GM19372 (cell line): ENCODE results near the gene ATP1A3.
"Not testable (repeated sequence)": the region's sequence is repeated elsewhere in the genome, so short reads cannot be mapped to it uniquely, and the experiment has no call there.

ENCODE experiments used
- ATAC-seq: cut with Tn5 transposase; IDR thresholded peaks from one replicate; pipeline ENCODE4 v1.9.1; 2021; ENCODE audit warnings: mild to moderate bottlenecking, low read depth, moderate library complexity; ENCODE audit not compliant: unreplicated experiment

Gene ATP1A3

DNA sequence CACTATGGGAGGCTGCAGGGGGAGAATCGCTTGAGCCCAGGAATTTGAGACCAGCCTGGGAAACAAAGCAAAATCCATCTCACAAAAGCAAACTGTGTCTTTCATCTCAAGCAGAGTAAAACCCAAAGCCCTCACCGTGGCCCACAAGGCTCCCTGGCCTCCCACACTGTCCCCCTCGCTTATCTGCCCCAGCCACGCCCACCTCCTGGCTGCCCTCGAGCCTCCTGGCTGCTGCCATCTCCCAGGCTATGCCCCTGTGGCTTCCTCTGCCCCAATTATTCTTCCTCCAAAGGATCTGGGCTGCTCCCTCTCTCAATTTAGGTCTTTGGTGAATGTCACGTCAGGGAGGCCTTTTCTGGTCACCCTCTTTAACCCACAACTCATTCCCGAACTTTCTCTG lies 38.5 kb downstream of the ATP1A3 start:
- ATAC-seq, result no peak

GRCh38 chr19:41951686-41952172 lies 42.3 kb downstream of the ATP1A3 start:
- no peak for ATAC-seq

DNA sequence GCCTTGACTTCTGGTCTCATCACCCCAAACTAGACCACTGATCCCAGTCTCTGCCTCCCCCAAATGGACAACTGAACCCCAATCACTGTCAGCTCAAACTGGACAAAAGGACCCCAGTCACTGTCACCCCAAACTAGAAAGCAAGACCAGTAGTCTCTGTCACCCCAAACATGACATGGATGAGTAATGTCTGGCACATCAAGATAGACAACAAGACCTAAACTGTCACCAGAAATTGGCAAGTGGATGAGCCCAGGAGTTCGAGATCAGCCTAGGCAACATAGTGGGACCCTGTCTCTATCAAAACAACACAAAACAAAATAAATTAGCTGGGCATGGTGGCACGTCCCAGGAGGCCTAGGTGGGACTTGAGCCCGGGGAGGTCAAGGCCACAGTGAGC lies 46.9 kb downstream of the ATP1A3 start:
- no peak for ATAC-seq

- peak; percentile 84 for ATAC-seq
Measured at GRCh38 chr19:41945135-41945766, 48.8 kb downstream of the ATP1A3 start.

DNA sequence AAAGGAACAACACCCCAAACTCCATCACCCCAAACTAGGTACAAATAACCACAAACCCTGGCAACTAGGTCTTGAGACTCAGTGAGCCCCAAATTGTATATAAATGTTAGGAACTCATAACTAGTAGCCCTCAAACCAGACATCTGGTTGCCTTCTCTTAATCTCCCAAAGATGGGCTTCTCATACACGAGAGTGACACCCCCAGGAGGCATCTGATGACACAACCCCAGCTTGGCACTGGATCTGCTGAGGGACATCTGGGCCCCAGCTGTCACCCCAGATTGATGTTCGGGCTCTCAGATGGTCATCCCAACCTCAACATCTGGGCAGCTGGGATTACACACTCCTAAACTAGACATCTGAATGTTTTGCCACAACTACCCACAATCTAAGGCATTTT lies 49.7 kb downstream of the ATP1A3 start:
- no peak for ATAC-seq

GRCh38 chr19:41941410-41942202 lies 52.4 kb downstream of the ATP1A3 start:
- ATAC-seq, result no peak

DNA sequence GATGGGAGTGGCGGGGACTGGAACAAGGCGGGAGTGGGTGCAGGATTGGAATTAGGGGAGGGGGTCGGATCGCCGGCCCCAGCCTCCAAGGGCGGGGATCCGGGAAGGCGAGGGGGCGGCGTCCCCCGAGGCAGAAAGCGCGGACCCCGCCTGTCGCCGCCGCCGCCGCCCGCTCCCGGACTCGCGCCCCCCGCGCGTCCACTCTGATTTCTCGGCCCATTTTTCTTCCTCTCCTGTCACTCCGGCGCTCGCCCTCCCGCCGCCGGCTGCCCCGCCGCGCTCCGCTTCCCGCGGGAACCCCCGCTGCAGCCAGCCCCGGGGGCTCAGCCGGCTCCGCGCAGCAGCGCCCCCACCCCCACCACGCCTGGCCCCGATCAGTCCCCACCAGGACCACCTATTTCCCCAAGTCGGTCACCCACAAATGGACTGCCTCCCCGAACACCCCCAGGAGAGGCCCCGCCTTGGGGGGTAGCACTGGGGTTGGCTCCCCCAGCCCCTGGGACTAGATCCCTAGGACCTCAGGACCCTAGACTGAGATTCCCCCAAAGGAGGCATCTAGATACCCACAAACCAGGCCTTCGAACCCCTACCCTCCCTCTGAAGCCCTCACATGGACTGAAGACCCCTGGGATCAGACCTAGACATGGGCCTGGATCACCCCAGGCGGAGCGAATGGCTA lies 53.2 kb downstream of the ATP1A3 start:
- no peak for ATAC-seq

- ATAC-seq, result no peak
Measured at GRCh38 chr19:41939861-41940730, 53.9 kb downstream of the ATP1A3 start.

DNA sequence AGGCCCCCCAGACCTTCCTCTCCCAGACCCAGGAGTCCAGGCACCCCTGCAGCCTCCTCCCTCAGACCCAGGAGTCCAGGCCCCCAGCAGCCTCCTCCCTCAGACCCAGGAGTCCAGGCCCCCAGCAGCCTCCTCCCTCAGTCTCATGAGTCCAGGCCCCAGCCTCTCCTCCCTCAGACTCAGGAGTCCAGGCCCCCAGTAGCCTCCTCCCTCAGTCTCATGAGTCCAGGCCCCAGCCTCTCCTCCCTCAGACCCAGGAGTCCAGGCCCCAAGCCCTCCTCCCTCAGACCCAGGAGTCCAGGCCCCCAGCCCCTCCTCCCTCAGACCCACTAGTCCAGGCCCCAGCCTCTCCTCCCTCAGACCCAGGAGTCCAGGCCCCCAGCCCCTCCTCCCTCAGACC lies 54.8 kb downstream of the ATP1A3 start:
- not testable (repeated sequence) for ATAC-seq

- no peak for ATAC-seq
Measured at GRCh38 chr19:41937525-41938468, 56.2 kb downstream of the ATP1A3 start.

- ATAC-seq, result no peak
Measured at GRCh38 chr19:41936961-41937360, 57.1 kb downstream of the ATP1A3 start.

DNA sequence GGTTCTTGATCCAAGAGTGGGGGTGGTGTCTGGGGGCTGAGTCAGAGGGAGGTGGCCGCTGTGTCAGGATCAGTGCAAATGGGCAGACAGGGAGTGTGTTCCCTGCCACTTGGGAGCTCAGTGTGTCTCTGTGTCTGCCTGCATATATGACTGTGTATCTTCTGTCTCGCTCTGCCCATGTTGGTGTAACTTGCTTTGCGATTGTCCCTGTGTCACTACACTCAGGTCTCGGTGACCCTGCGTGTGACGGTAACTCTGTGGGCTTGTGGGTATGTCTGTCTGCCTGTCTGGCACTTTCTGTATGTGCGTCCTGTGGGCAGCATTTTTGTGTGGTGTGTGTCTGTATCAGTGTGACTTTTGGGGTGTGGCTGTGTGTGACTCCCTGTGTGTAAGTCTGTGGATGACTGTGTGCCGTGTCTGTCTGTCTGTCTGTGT lies 57.6 kb downstream of the ATP1A3 start:
- no peak for ATAC-seq

DNA sequence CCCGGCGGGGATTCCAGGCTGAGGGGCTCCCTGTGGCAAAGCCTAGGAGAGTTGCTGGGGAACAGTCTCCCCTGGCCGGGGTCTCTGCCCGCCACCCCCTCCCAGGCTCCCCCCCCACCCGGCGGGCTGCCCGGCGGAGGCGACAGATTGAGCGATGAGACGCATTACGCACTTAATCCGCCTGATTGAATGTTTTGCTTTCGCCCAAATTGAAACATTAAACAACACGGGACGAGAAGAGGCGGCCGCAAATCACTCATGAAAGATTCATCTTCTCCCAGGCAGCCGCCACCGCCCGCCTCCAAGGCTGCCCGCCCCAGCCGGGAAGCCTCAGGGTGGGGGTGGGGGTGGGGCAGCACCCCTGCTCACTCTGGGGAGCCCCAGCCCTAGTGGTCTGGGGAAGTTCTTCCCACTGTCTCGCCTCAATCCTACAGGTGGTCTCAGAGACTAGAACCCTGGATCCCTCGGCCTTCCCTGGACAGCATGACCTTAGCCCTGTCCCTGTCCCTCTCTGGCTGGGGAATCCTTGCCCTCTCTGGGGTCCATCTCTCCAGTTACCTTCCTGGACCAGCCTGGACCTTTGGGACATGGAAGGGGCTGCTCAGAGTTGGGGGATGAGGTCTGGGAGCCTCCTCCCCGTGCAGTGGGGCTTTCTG lies 58.1 kb downstream of the ATP1A3 start:
- no peak for ATAC-seq

GRCh38 chr19:41934849-41935374 lies 59.1 kb downstream of the ATP1A3 start:
- no peak for ATAC-seq

DNA sequence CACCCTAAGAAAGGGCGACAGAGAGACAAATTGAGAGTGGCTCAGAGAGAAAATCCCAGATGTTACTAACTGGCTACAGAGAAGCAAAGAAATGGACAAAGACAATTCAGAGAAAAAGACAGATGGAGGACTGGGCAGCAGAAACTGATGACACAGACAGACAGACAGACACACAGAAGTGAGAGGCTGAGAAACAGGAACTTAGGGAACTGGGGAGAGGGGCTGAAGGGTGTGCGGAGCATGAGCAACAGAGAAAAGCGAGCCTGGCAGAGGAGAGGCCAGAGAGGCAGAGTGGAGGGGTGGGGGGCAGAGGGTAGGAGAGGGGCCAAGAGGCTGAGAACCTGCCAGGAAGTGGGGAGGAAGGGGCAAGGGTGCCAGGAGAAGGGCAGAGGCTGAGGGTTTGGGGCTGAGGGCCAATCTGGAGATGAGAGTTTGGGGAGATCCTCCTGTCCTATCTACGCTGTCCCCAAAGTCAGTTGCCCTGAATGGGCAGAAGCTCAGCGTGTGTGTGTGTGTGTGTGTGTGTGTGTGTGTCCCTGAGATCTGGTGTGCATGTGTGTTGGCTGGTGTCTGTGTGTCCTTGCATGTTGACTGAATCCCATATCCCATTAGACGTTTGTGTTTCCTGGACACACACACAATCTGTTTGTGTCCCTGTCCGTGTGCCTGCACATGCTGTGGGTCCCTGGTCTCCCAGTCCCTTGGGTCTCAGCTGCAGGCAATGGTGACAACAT lies 60.2 kb downstream of the ATP1A3 start:
- ATAC-seq, result no peak

GRCh38 chr19:41932720-41933332 lies 61.2 kb downstream of the ATP1A3 start:
- ATAC-seq, result no peak

DNA sequence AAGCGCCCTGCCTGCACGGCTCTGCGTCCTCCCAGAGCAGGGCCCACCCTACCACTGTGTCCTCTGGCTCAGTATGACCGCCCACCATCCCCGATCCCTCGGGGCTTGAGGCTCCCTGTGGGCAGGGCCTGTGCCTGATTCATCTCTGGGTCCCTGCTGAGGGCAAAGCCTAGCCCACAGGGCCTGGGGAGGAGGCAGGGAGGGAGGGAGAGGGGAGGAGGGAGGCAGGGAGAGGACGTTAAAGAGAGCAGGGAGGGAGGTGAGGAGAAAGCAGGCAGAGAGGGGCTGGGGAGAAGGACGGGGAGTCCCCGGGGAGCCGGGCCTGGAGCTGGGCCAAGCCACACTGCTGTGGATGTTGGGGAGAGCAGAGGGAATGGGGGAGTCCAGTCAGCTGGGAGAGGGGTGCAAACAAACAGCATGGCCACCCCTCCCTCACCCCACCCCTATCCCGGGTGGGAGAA lies 61.7 kb downstream of the ATP1A3 start:
- no peak for ATAC-seq
